ENCODE results near the gene OPCML. TPM values are rescaled to one million over a fixed set of nuclear protein-coding genes. Genes with fewer than 3 reads are reported as not detected.

Gene OPCML
- polyA plus RNA-seq, 4 donors: 14.9 to 18.5 (median 15.9) TPM

DNA sequence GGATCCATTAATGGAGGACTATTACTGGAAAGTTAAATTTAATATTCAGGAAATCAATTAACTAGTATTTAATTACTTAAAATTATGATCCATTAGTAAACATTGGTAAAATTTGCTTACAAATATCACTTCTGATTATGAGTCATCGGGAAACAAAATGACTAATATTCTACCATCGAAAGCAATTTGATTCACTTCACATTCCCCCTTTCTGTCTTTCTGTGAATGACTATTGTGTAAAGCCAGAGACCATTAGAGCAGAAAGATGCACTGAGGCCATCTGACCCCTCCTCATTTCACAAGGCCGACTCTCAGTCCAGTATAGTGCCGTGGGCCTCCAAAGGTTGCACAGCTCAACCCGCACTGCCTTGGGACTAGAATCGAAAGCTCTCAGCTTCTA is 619.0 kb downstream of the OPCML start:
- no peak for DNase-seq (ENCODE audit: low read depth in 4 of 4, low spot score in 3 of 4)

GRCh38 chr11:132911186-132911585 is 621.1 kb downstream of the OPCML start:
- DNase-seq (ENCODE audit: low read depth in 4 of 4, low spot score in 3 of 4): no peak

- DNase-seq (ENCODE audit: low read depth in 4 of 4, low spot score in 3 of 4): no peak
Observed at GRCh38 chr11:132910011-132910760, 622.1 kb downstream of the OPCML start.

DNA sequence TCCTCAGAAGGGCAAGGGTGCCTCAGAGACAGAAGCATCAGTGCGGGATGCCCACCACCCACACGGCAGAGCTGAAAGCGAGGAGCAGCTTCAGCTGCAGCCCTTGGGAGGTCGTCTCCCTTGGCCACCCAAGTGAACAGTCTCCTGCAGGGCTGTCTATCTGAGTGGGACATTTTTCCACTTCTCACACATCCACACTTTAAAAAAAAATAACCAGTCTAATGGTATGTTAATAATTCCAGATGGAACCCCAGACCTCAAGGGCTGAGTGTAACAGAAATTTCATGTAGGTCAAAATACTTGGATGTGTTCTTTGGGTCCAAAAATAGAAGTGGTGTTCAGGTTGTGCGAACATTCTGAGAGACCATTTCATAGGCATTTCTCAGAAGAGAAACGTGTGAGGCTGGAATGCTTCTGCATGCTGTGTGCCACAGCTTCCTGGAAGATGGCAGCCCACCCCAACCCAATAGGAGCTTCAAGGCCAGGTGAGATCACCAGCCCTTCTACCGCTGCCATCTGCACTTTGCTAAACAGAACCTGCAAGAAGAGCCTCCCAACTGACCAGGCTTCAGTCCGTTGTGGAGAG is 623.2 kb downstream of the OPCML start:
- DNase-seq (ENCODE audit: low read depth in 4 of 4, low spot score in 3 of 4): no peak

DNA sequence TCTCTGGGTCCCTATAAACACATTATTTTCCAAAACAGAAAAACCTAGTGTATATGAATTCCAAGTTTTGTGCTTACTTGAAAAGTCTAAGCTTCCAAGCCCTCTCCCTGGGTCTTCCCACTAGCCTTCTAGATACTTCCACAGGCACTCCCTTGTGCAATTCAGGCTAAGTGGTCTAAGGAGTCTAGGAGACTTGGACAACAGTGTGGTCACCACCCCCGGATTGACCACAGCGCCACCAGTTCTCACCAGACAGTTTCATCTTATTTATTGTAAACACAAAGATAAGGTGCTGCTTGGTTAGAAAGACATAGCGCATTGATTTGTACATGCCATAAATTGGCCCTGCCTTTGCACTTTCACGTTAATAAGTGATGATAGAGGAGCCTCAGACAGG is 623.9 kb downstream of the OPCML start:
- no peak for DNase-seq (ENCODE audit: low read depth in 4 of 4, low spot score in 3 of 4)

- DNase-seq (ENCODE audit: low read depth in 4 of 4, low spot score in 3 of 4): no peak
Observed at GRCh38 chr11:132907651-132908413, 624.5 kb downstream of the OPCML start.

- DNase-seq (ENCODE audit: low read depth in 4 of 4, low spot score in 3 of 4): no peak
Observed at GRCh38 chr11:132904607-132905006, 627.7 kb downstream of the OPCML start.

DNA sequence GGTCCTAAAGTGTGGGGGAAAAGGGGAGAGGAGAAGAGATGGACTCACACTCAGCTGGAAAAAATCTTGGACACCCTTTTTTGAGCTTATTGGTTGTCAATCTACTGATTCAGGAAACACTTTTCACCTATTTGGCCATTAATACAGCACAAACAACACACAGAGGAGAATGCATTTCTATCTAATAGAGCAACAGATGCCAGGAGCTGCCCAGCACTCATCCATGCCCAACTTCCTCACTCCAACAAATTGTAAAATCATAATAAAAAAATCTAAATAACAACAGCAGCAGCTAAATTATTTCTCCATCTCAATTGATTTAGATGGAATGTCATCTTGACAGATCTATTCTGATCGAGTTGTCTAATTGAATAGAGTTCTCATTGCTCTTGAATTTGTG is 628.2 kb downstream of the OPCML start:
- no peak for DNase-seq (ENCODE audit: low read depth in 4 of 4, low spot score in 3 of 4)

GRCh38 chr11:132901638-132902471 is 630.4 kb downstream of the OPCML start:
- no peak for DNase-seq (ENCODE audit: low read depth in 4 of 4, low spot score in 3 of 4)

- no peak for DNase-seq (ENCODE audit: low read depth in 4 of 4, low spot score in 3 of 4)
Observed at GRCh38 chr11:132898676-132899075, 633.6 kb downstream of the OPCML start.

DNA sequence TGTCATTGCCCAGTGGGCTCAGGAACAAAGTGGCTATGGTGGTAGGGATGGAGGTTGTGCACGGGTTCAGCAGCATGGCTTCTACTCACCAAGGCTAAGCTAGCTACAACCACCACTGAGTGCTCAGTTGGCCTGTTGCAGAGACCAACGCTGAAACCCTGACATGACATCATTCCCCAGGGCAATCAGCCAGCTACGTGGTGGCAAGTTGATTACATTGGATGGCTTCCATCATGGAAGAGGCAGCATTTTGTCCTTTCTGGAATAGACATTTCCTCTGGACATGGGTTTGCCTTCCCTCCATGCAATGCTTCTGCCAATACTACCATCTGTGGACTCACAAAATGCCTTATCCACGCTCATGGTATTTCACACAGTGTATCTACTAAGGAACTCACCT is 634.3 kb downstream of the OPCML start:
- DNase-seq (ENCODE audit: low read depth in 4 of 4, low spot score in 3 of 4): no peak

GRCh38 chr11:132895340-132895739 is 637.0 kb downstream of the OPCML start:
- no peak for DNase-seq (ENCODE audit: low read depth in 4 of 4, low spot score in 3 of 4)

- no peak for DNase-seq (ENCODE audit: low read depth in 4 of 4, low spot score in 3 of 4)
Observed at GRCh38 chr11:132894606-132895005, 637.7 kb downstream of the OPCML start.

- no peak for DNase-seq (ENCODE audit: low read depth in 4 of 4, low spot score in 3 of 4)
Observed at GRCh38 chr11:132892876-132893275, 639.4 kb downstream of the OPCML start.

- no peak for DNase-seq (ENCODE audit: low read depth in 4 of 4, low spot score in 3 of 4)
Observed at GRCh38 chr11:132888226-132888625, 644.1 kb downstream of the OPCML start.

- no peak for DNase-seq (ENCODE audit: low read depth in 4 of 4, low spot score in 3 of 4)
Observed at GRCh38 chr11:132886335-132886734, 646.0 kb downstream of the OPCML start.

DNA sequence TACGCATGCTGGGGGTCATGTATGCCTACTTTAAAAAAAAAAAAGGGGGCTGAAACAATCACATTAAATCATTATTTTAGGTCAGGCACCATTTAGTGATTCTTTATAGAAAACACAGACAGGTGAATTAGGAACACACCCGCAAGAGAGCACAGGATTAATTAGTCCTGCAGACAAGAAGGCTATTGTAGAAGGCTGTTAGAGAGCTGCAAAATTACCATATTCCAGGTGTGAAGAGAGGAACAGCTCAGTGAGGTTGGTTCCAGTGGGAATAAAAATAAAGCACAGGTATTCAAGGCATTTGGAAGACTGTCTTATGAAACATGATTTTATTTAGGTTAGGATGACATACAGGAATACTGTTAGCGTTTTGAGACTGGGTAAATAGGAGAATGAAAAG is 649.1 kb downstream of the OPCML start:
- DNase-seq (ENCODE audit: low read depth in 4 of 4, low spot score in 3 of 4): no peak

DNA sequence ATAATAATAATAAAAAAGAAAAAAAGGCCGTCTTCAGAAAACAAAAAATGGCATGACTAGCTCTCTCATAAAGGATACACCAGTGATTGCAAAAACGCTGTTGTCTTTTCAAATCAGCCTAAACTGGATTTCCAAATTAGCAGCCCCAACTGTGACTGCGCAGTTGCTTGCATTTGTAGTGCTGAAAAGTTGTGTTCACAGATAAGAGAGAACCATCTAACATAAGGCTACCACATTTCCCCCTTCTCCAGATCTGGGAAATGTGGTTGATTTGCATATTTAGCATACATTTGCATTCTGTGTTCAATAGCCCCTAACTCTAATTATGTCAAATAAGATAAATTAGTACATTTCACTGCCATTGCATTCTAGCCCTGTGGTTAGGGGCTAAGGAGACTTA is 650.7 kb downstream of the OPCML start:
- DNase-seq (ENCODE audit: low read depth in 4 of 4, low spot score in 3 of 4): no peak

- no peak for DNase-seq (ENCODE audit: low read depth in 4 of 4, low spot score in 3 of 4)
Observed at GRCh38 chr11:132878111-132878510, 654.2 kb downstream of the OPCML start.

DNA sequence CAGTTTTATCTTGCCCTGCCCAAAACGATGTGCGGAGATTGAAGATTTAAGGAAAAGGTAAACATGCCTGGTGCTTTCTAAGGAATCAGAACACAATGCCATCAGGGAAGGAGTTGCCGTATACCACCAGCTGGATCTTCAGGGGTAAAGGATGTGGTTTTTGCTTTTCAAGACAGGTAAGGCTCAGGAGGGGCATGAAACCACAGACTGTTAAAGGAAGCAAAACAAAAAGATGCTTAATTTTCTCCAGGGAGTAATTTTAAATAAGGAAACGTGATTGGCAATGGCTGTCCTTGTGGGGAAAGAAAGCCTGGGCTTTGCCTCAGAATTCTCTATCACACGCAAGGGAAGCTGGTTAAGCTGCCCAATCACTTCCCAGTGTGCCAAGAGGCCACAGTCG is 655.6 kb downstream of the OPCML start:
- no peak for DNase-seq (ENCODE audit: low read depth in 4 of 4, low spot score in 3 of 4)

DNA sequence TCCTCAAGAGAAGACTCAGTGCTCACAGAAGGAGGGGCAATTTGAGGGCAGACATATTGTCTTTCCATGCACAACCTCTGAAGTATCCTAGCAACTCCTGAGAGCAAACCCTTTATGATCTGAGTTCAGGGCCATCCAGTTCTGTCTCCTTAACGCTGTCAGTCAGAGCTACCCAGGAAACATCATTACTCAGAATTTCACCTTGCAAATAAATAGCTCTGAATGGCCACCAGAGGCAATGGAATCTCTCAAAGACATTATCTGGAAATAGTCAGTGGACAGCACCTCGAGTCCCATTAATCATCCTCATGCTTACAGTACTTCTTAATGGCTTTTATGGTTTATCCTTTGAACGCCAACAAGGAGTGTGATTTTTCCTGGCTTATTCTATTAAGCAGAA is 656.1 kb downstream of the OPCML start:
- DNase-seq (ENCODE audit: low read depth in 4 of 4, low spot score in 3 of 4): no peak
